Fibroblast of peridontal ligament (primary cell): ENCODE results near the gene RGPD6.
"Not testable (repeated sequence)": the region's sequence is repeated elsewhere in the genome, so short reads cannot be mapped to it uniquely, and the experiment has no call there.

Experiments
- DNase-seq: peaks from one replicate; pipeline ENCODE4 v3.0.0-alpha.2; 2010; ENCODE audit errors: extremely low read depth

Gene RGPD6

GRCh38 chr2:110576763-110577416 is at the start of gene RGPD6:
Gene RGPD6, minus strand, starts transcription at chr2:110577222. Its CDS starts 198 bp downstream, at chr2:110577024.
- DNase-seq = not testable (repeated sequence)

GRCh38 chr2:110619326-110619939 is 42.4 kb upstream of the RGPD6 start:
- not testable (repeated sequence) for DNase-seq

GRCh38 chr2:110613927-110614326 is 36.9 kb upstream of the RGPD6 start:
- DNase-seq = not testable (repeated sequence)

GRCh38 chr2:110610613-110611250 is 33.7 kb upstream of the RGPD6 start:
- not testable (repeated sequence) for DNase-seq

- DNase-seq = not testable (repeated sequence)
Observed at GRCh38 chr2:110609843-110610612, 33.0 kb upstream of the RGPD6 start.

GRCh38 chr2:110608788-110609502 is 31.9 kb upstream of the RGPD6 start:
- DNase-seq = not testable (repeated sequence)

GRCh38 chr2:110605057-110605456 is 28.0 kb upstream of the RGPD6 start:
- DNase-seq = not testable (repeated sequence)

- not testable (repeated sequence) for DNase-seq
Observed at GRCh38 chr2:110603917-110604591, 27.0 kb upstream of the RGPD6 start.

GRCh38 chr2:110602139-110602538 is 25.1 kb upstream of the RGPD6 start:
- DNase-seq = not testable (repeated sequence)

- DNase-seq = not testable (repeated sequence)
Observed at GRCh38 chr2:110591973-110592372, 15.0 kb upstream of the RGPD6 start.

GRCh38 chr2:110589677-110590330 is 12.8 kb upstream of the RGPD6 start:
- DNase-seq = not testable (repeated sequence)

- not testable (repeated sequence) for DNase-seq
Observed at GRCh38 chr2:110588520-110588919, 11.5 kb upstream of the RGPD6 start.

GRCh38 chr2:110579216-110579965 is 2.4 kb upstream of the RGPD6 start:
- not testable (repeated sequence) for DNase-seq

- not testable (repeated sequence) for DNase-seq
Observed at GRCh38 chr2:110578429-110578828, 1.4 kb upstream of the RGPD6 start.

GRCh38 chr2:110499755-110500377 is 77.2 kb downstream of the RGPD6 start:
- not testable (repeated sequence) for DNase-seq

- not testable (repeated sequence) for DNase-seq
Observed at GRCh38 chr2:110496027-110496426, 81.0 kb downstream of the RGPD6 start.

GRCh38 chr2:110494488-110494887 is 82.5 kb downstream of the RGPD6 start:
- not testable (repeated sequence) for DNase-seq

GRCh38 chr2:110488991-110489390 is 88.0 kb downstream of the RGPD6 start:
- not testable (repeated sequence) for DNase-seq

- DNase-seq = not testable (repeated sequence)
Observed at GRCh38 chr2:110482697-110483096, 94.3 kb downstream of the RGPD6 start.
